Nephron (organoid): ENCODE results near the gene PCBP3.
A peak's percentile ranks its signal among the peaks of the same experiment; 100 is the strongest.

Experiments used
- H3K27ac Mint-ChIP-seq, 3 experiments: 2 replicates each; pipeline ENCODE4 v1.8.0; 2020; ENCODE audit warnings: mixed read lengths in 3 of 3, mild to moderate bottlenecking in 2 of 3, moderate library complexity in 1 of 3
- H3K27me3 Mint-ChIP-seq: 2 replicates; pipeline ENCODE4 v1.8.0; 2021; ENCODE audit warnings: low read depth, mild to moderate bottlenecking, moderate library complexity, mixed read lengths
- H3K36me3 Mint-ChIP-seq: 2 replicates; pipeline ENCODE4 v1.8.0; 2020; ENCODE audit warnings: low read depth, mixed read lengths
- H3K4me1 Mint-ChIP-seq: 2 replicates; pipeline ENCODE4 v1.8.0; 2020; ENCODE audit warnings: mixed read lengths
- H3K4me3 Mint-ChIP-seq, 3 experiments: 2 replicates each; pipeline ENCODE4 v1.8.0; 2020; ENCODE audit warnings: mild to moderate bottlenecking in 3 of 3, mixed read lengths in 3 of 3, moderate library complexity in 2 of 3
- H3K9me3 Mint-ChIP-seq: 2 replicates; pipeline ENCODE4 v1.8.0; 2020; ENCODE audit warnings: mixed read lengths
- CTCF ChIP-seq, 3 experiments: fragments of 200-600 bp; sonication (generic); IDR thresholded peaks; one replicate each; pipeline ENCODE4 v1.5.0; 2021; ENCODE audit warnings: antibody characterized with exemption in 3 of 3; ENCODE audit not compliant: unreplicated experiment in 3 of 3

Gene PCBP3

GRCh38 chr21:45788198-45788597, 144.7 kb downstream of the PCBP3 start:
- Mint-ChIP-seq H3K4me1 (no peaks in the 10 kb centered on the region), H3K9me3 (no peaks in the 10 kb centered on the region), H3K4me3 (no peak overlapping the region), H3K36me3 (no peaks in the 10 kb centered on the region), H3K27ac (no peak overlapping the region), H3K27me3 (peaks cover 22% of the 10 kb centered on the region)
- TF ChIP-seq CTCF (IDR thresholded peaks at IDR 0.05; ENCODE audit: unreplicated experiment in 3 of 3): no peak

- Mint-ChIP-seq H3K36me3 (no peaks in the 10 kb centered on the region), H3K9me3 (no peaks in the 10 kb centered on the region), H3K27me3 (peaks cover 19% of the 10 kb centered on the region), H3K4me1 (no peaks in the 10 kb centered on the region), H3K27ac (no peak overlapping the region), H3K4me3 (no peak overlapping the region)
- TF ChIP-seq CTCF (IDR thresholded peaks at IDR 0.05; ENCODE audit: unreplicated experiment in 3 of 3): no peak
Observed at GRCh38 chr21:45788637-45789506, 145.3 kb downstream of the PCBP3 start.

- H3K4me3 Mint-ChIP-seq: no peak overlapping the region
- H3K4me1 Mint-ChIP-seq: no peaks in the 10 kb centered on the region
- H3K27ac Mint-ChIP-seq: peak overlapping the region in 1 of 3 experiments; percentile 12
- H3K9me3 Mint-ChIP-seq: no peaks in the 10 kb centered on the region
- H3K27me3 Mint-ChIP-seq: peaks cover 19% of the 10 kb centered on the region
- TF ChIP-seq CTCF (IDR thresholded peaks at IDR 0.05; ENCODE audit: unreplicated experiment in 3 of 3): no peak
- H3K36me3 Mint-ChIP-seq: no peaks in the 10 kb centered on the region
Observed at GRCh38 chr21:45790427-45790826, 146.9 kb downstream of the PCBP3 start.

- Mint-ChIP-seq H3K4me3 (no peak overlapping the region), H3K4me1 (no peaks in the 10 kb centered on the region), H3K27ac (peak overlapping the region in 1 of 3 experiments; percentile 75), H3K27me3 (peaks cover 19% of the 10 kb centered on the region), H3K9me3 (no peaks in the 10 kb centered on the region), H3K36me3 (no peaks in the 10 kb centered on the region)
- no peak for TF ChIP-seq CTCF (IDR thresholded peaks at IDR 0.05; ENCODE audit: unreplicated experiment in 3 of 3)
Observed at GRCh38 chr21:45791562-45792418, 148.3 kb downstream of the PCBP3 start.

- H3K27ac Mint-ChIP-seq: peak overlapping the region in 1 of 3 experiments; percentile 10
- H3K36me3 Mint-ChIP-seq: no peaks in the 10 kb centered on the region
- peaks cover 19% of the 10 kb centered on the region for H3K27me3 Mint-ChIP-seq
- H3K9me3 Mint-ChIP-seq: no peaks in the 10 kb centered on the region
- no peak for TF ChIP-seq CTCF (IDR thresholded peaks at IDR 0.05; ENCODE audit: unreplicated experiment in 3 of 3)
- no peaks in the 10 kb centered on the region for H3K4me1 Mint-ChIP-seq
- no peak overlapping the region for H3K4me3 Mint-ChIP-seq
Observed at GRCh38 chr21:45792682-45793383, 149.3 kb downstream of the PCBP3 start.
